BLaER1 (cell line): ENCODE measurements around the gene JMJD6.

Source experiments
- H3K27ac ChIP-seq: shearing (Covaris generic); formaldehyde crosslinking; 2 replicates; pipeline ENCODE4 v1.8.1; 2022
- H3K27me3 ChIP-seq: shearing (Covaris generic); formaldehyde crosslinking; 2 replicates; pipeline ENCODE4 v1.8.1; 2022
- H3K36me3 ChIP-seq: shearing (Covaris generic); formaldehyde crosslinking; 2 replicates; pipeline ENCODE4 v1.8.1; 2022
- H3K4me1 ChIP-seq: shearing (Covaris generic); formaldehyde crosslinking; 2 replicates; pipeline ENCODE4 v1.8.1; 2022
- H3K4me2 ChIP-seq: shearing (Covaris generic); formaldehyde crosslinking; 2 replicates; pipeline ENCODE4 v1.8.1; 2022
- H3K4me3 ChIP-seq: shearing (Covaris generic); formaldehyde crosslinking; 2 replicates; pipeline ENCODE4 v1.8.1; 2022
- H3K9ac ChIP-seq: shearing (Covaris generic); formaldehyde crosslinking; 2 replicates; pipeline ENCODE4 v1.8.1; 2022
- H3K9me3 ChIP-seq: shearing (Covaris generic); formaldehyde crosslinking; 2 replicates; pipeline ENCODE4 v1.8.1; 2022
- H4K20me1 ChIP-seq: shearing (Covaris generic); formaldehyde crosslinking; 2 replicates; pipeline ENCODE4 v1.8.1; 2022
- Cebpa-rat ChIP-seq: shearing (Covaris generic); IDR thresholded peaks from 2 replicates; pipeline ENCODE4 v1.8.1; 2022

Gene JMJD6

DNA sequence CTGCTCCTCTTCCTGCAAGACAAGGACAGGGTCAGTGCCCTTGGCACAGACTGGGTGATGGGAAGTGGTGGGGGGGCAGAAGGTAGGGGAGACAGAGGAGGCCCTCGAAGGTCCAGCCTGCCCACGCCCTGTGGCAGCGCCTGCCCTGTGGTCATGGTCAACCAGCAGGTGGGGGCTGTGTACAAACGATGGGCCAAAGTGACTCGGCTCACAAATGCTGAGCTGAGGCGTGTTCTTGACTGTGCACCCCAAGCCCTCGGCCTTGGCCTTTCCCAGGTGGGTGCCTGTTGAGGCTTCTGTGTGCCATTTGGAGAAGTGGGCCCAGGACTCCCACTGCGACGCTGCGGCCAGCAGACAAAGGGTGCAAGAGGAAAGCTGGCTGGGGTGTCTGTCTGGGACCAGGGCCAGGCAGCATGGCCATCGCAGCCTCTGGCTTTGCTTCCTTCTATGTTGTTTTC is 38.2 kb downstream of the JMJD6 start:
- Histone ChIP-seq H3K27ac (peak overlapping the region; percentile 67), H4K20me1 (peaks cover 16% of the 10 kb centered on the region; the same call in 1 of the 2 replicates), H3K9ac (peak overlapping the region; percentile 53; the same call in 1 of the 2 replicates), H3K4me2 (peak overlapping the region; percentile 90), H3K27me3 (no peaks in the 10 kb centered on the region), H3K4me1 (peaks cover 89% of the 10 kb centered on the region), H3K9me3 (no peaks in the 10 kb centered on the region), H3K36me3 (peaks cover 15% of the 10 kb centered on the region; the same call in 1 of the 2 replicates), H3K4me3 (no peak overlapping the region)
- no peak for TF ChIP-seq Cebpa-rat

DNA sequence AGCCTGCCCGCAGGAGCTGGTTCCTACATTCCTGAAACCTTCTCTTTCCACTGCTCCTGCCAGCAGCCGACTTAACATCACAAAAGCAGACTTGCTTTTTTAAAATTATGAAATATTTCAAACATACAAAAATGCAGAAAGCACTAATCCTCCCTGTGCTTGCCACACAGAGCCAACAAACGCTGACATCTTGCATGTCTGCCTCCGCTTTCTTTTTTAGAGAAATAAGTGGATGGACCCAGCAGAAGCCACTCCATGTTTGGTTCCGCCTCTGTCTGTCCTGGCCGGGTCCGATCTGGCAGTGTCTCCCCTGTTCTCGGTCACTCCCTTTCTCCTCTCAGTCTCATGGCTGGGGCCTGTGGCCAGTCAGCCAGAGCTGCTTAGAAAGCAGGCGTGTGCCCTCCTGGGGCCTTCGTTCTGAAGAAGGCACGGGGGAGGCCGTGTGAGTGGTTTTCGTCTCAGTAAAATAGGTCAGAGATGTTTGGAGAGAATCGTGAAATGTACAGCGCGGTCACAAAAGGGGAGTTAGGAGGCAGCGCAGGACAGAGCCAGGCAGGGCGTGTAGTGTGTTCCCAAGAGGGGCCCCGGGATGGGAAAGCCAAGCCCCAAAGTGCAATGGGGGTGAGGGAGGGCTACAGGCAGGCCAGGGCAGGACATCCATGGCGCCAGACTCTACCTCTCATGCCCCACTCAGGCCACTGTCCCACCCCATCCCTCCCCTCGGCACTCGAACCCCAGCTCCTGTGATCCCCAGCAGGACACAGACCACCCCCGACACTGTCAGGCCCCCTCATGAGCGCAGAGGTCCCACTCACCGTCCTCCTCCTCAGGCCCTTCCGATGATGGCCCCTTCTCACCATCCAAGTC is 38.9 kb downstream of the JMJD6 start:
- Histone ChIP-seq H3K36me3 (peaks cover 15% of the 10 kb centered on the region; the same call in 1 of the 2 replicates), H3K9ac (peak overlapping the region; percentile 53), H3K4me3 (no peak overlapping the region), H3K9me3 (no peaks in the 10 kb centered on the region), H3K27me3 (no peaks in the 10 kb centered on the region), H3K4me1 (peaks cover 89% of the 10 kb centered on the region), H3K27ac (peak overlapping the region; percentile 67), H4K20me1 (peaks cover 20% of the 10 kb centered on the region), H3K4me2 (peak overlapping the region; percentile 90)
- no peak for TF ChIP-seq Cebpa-rat

DNA sequence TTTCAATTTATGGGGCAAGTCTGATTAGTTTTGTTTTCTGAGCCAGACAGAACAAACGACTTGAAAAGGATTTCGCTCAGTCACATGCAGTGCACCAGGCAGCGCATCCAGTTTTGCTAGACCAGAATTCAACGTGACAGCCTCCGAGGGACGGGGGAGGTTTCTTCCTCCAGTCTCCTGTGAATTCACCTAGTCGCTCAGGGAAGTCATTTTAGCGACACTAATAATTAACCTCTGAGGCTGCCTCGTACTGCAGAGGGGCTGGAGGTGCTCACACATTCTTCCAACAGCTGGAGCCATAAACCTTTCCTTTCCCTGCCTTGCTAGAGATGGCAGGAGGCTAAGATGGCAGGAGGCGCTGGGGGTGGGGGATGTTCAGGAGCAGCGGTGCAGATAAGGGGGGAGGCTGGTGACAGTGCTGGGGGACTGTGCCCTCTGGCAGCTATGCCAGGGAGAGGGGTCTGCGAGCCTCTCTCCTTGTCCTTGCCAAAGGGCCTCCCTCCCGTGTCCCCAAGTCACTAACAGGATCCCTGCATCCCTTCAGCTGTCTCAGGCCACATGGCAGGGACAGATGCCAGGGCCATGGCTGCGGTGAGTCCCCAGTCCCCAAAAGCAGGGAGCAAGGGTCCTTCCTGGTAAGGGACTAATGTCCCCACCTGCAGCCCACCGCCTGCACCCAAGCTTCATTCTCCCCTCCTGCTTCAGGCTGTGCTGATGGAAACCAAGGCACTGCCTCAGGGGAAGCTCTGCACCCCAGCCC is 39.7 kb downstream of the JMJD6 start:
- H3K9me3 ChIP-seq = no peaks in the 10 kb centered on the region
- H3K4me2 ChIP-seq = peak overlapping the region; percentile 90
- TF ChIP-seq Cebpa-rat = no peak
- no peak overlapping the region for H3K4me3 ChIP-seq
- H3K36me3 ChIP-seq = peaks cover 15% of the 10 kb centered on the region; the same call in 1 of the 2 replicates
- H4K20me1 ChIP-seq = peaks cover 28% of the 10 kb centered on the region
- peaks cover 92% of the 10 kb centered on the region for H3K4me1 ChIP-seq
- no peak overlapping the region for H3K27ac ChIP-seq
- H3K9ac ChIP-seq = 0 out of 2 replicates have a peak overlapping the region, but pooled peaks have one; percentile 53
- no peaks in the 10 kb centered on the region for H3K27me3 ChIP-seq

DNA sequence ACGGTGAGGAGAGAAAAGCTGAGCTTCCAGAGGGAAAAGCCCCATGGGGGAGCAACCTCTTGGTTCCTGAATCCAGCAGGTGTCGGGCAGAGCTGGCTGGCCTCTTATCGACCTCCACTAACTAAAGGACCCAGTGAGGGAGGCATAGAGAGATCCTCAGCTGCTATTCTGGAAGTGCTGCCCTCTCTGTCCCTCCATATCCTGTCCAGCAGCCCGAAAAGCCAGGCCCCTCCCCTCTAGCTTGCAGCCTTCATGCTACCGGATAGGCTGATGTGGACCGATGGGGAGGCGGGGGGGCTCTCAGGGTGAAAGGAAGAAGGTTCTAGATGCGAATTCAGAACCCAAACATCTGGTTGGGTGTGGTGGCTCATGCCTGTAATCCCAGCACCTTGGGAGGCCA is 40.6 kb downstream of the JMJD6 start:
- no peaks in the 10 kb centered on the region for H3K27me3 ChIP-seq
- H4K20me1 ChIP-seq = peaks cover 32% of the 10 kb centered on the region
- H3K9me3 ChIP-seq = no peaks in the 10 kb centered on the region
- no peak for TF ChIP-seq Cebpa-rat
- H3K4me2 ChIP-seq = peak overlapping the region; percentile 90
- H3K9ac ChIP-seq = no peak overlapping the region
- peaks cover 92% of the 10 kb centered on the region for H3K4me1 ChIP-seq
- no peak overlapping the region for H3K4me3 ChIP-seq
- peaks cover 16% of the 10 kb centered on the region; the same call in 1 of the 2 replicates for H3K36me3 ChIP-seq
- no peak overlapping the region for H3K27ac ChIP-seq

DNA sequence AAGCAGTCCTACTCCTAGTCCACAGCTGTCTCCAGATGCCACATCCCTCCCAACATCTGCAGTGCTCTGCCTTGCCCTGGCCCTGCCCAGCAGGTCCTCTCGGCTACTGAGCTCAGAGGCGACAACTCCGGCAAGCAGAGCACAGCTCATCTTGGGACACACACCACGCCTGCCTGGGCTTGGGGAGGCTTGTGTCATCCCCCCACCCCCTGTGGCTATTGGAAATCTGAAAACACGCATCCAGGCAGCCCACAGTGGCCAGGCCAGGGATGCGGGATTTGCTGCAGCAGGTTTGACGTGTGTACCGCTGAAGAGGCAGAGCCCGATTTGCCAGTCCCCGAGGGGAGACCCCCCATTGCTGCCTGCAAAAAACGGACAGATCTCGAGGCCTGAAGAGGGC is 41.0 kb downstream of the JMJD6 start:
- peaks cover 92% of the 10 kb centered on the region for H3K4me1 ChIP-seq
- no peaks in the 10 kb centered on the region for H3K27me3 ChIP-seq
- no peak for TF ChIP-seq Cebpa-rat
- peaks cover 32% of the 10 kb centered on the region for H4K20me1 ChIP-seq
- H3K9ac ChIP-seq = 0 out of 2 replicates have a peak overlapping the region, but pooled peaks have one; percentile 19
- no peak overlapping the region for H3K27ac ChIP-seq
- no peak overlapping the region for H3K4me3 ChIP-seq
- peak overlapping the region; percentile 90 for H3K4me2 ChIP-seq
- H3K9me3 ChIP-seq = no peaks in the 10 kb centered on the region
- peaks cover 21% of the 10 kb centered on the region for H3K36me3 ChIP-seq

DNA sequence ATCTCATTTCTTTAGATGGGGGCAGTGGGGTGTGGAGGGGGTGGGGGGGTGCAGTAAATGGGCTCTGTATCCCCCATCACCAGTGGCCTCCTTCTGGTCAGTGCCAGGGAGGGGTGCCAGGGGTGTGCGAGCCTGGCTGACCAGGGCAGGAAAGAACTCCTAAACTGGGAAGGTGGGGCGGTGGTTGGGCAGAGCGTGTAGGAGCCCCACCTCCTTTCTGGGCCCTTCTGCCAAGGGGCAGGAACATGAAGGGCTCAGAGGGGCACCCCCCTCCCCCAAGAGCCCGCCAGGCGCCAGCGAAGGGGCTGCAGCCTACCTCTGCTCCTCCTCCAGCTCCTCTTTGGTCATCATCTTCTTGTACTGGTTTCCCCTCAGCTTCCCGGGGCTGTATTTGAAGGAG is 41.6 kb downstream of the JMJD6 start:
- Histone ChIP-seq H4K20me1 (peaks cover 32% of the 10 kb centered on the region), H3K4me1 (peaks cover 93% of the 10 kb centered on the region), H3K4me3 (no peak overlapping the region), H3K4me2 (peak overlapping the region; percentile 90), H3K27me3 (no peaks in the 10 kb centered on the region), H3K9ac (0 out of 2 replicates have a peak overlapping the region, but pooled peaks have one; percentile 19), H3K9me3 (no peaks in the 10 kb centered on the region), H3K36me3 (peaks cover 22% of the 10 kb centered on the region), H3K27ac (no peak overlapping the region)
- no peak for TF ChIP-seq Cebpa-rat

DNA sequence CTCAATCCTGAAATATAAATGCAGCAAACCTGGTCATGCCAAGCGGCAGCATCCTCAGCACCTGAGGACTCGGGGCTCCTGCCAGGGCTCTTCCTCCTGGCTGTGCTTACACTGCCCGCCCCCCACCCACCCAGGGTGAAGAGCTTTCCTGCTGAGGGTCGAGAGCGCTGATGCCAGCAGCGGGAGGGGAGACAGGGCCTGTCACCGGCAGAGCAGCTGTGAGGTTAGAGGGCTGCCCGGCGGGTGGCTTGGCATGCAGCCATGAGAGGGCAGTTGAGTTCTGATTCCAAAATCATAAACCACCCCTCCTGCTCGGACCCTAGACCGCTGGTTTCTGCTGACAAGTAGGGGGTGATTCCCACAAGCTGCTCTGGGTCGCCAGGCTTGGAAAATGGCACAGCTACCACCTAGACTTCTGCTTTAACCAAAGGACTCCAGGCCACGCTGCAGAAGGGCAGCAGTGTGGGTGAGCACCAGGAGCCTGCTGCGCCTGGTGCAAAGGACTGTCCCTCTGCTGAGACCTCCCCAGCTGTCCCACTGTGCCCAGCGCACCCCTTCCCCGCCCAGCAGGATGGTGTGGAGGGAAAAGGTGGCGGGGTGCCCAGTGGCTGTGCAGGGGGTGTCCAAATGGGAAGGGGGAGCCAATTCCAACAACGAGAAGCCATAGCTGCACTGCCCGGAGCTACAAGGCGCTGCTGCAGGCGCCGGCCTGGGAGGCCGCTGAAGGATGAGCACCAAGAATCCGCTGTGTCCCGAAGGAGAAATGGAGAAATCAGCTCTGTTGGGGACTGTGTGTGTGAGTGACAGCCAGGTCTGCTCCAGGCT is 42.3 kb downstream of the JMJD6 start:
- H3K9ac ChIP-seq = 0 out of 2 replicates have a peak overlapping the region, but pooled peaks have one; percentile 11
- no peaks in the 10 kb centered on the region for H3K9me3 ChIP-seq
- peaks cover 22% of the 10 kb centered on the region for H3K36me3 ChIP-seq
- H3K4me3 ChIP-seq = no peak overlapping the region
- H3K4me2 ChIP-seq = peak overlapping the region; percentile 90
- H3K4me1 ChIP-seq = peaks cover 93% of the 10 kb centered on the region
- peaks cover 33% of the 10 kb centered on the region for H4K20me1 ChIP-seq
- no peaks in the 10 kb centered on the region for H3K27me3 ChIP-seq
- H3K27ac ChIP-seq = peak overlapping the region; percentile 9; the same call in 1 of the 2 replicates
- no peak for TF ChIP-seq Cebpa-rat

DNA sequence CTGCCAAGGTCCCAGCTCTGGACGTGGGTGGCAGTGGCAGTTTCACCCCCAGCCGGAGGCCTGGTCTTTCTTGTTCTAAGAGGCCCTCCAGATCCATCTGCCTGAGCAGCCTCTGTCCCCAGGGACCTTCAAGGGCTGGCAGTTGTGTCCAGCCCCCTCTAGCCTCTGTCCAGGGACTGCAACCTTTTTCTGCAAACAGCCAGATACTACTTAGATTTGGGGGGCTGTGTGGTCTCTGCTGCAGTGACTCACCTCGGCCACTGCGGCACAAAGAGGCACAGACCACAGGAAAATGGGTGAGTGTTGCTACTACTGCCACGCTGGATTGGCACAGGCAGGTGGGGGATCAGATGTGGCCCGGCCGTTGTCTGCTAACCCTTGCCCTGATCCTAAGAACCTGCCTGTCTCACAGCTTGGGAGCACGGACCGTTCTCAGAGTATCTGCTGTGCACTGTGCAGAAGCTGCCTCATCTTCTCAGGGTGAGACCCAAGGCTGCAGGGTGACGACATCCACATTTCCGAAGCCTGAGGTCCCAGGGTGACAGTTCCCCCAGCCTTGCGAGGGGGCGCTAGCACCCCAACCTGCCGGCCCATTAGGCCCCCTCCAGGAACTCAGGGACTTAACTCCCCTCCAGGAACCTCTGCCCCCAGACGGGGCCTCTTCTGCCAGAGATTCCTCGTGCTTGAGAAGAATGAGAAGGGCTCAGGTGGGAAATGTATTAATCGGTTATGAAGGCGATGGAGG is 43.2 kb downstream of the JMJD6 start:
- no peak overlapping the region; the same call in 1 of the 2 replicates for H3K4me3 ChIP-seq
- no peaks in the 10 kb centered on the region for H3K27me3 ChIP-seq
- TF ChIP-seq Cebpa-rat = no peak
- H3K9ac ChIP-seq = peak overlapping the region; percentile 49
- peaks cover 16% of the 10 kb centered on the region for H3K36me3 ChIP-seq
- H4K20me1 ChIP-seq = peaks cover 37% of the 10 kb centered on the region
- peak overlapping the region; percentile 63 for H3K27ac ChIP-seq
- H3K4me1 ChIP-seq = peaks cover 93% of the 10 kb centered on the region
- peak overlapping the region; percentile 90 for H3K4me2 ChIP-seq
- no peaks in the 10 kb centered on the region for H3K9me3 ChIP-seq
